Activated T-helper 1 cell treated with anti-CD3 and anti-CD28 coated beads, Interleukin-12 subunit alpha, Interleukin-12 subunit beta, Interleukin-2, Interleukin-4 antibody, amounts not matched to agents 30 ng/mL and 10 ng/mL and 1 ng/mL, durations not matched to agents 14 hours and 24 hours and 36 hours (primary cell): ENCODE results near the gene RBFOX1. TPM values are rescaled to one million over a fixed set of nuclear protein-coding genes. Genes with fewer than 3 reads are reported as not detected.

Experiments used
- DNase-seq: peaks from one replicate; pipeline ENCODE4 v3.0.0; 2021; ENCODE audit warnings: low spot score
- H3K27ac Mint-ChIP-seq: one replicate; pipeline ENCODE4 v1.8.0; 2021; ENCODE audit warnings: mild to moderate bottlenecking, mixed read lengths
- H3K27me3 Mint-ChIP-seq: one replicate; pipeline ENCODE4 v1.8.0; 2022; ENCODE audit warnings: mild to moderate bottlenecking, moderate library complexity, mixed read lengths; ENCODE audit not compliant: insufficient read depth
- H3K36me3 Mint-ChIP-seq: one replicate; pipeline ENCODE4 v1.8.0; 2021; ENCODE audit warnings: low read depth, mixed read lengths
- H3K4me1 Mint-ChIP-seq: one replicate; pipeline ENCODE4 v1.8.0; 2021; ENCODE audit warnings: low read depth, mixed read lengths
- H3K4me3 Mint-ChIP-seq: one replicate; pipeline ENCODE4 v1.8.0; 2021; ENCODE audit warnings: mild to moderate bottlenecking, moderate library complexity, mixed read lengths
- H3K9me3 Mint-ChIP-seq: one replicate; pipeline ENCODE4 v1.8.0; 2021; ENCODE audit warnings: mixed read lengths
- intact Hi-C: fragments of 100-400 bp; cut with micrococcal nuclease; formaldehyde crosslinking; loops from one replicate; pipeline ENCODE4 v1.15.1; 2024
- total RNA-seq: library from RNA; stranded (reverse); gene quantifications from 2 replicates; pipeline ENCODE4 v1.2.3, GENCODE V29; 2022

RBFOX1 gene
- total RNA-seq, 1 donor from 2014 or later: not detected

GRCh38 chr16:7442050-7442449 is 109.4 kb downstream of the RBFOX1 start:
- Mint-ChIP-seq H3K4me1 (no peaks in the 10 kb centered on the region), H3K27ac (no peak overlapping the region), H3K36me3 (no peaks in the 10 kb centered on the region), H3K27me3 (no peaks in the 10 kb centered on the region), H3K4me3 (no peak overlapping the region), H3K9me3 (peaks cover 14% of the 10 kb centered on the region)
- intact Hi-C loops: no loop called here
- DNase-seq: no peak

GRCh38 chr16:7443142-7443541 is 110.5 kb downstream of the RBFOX1 start:
- Mint-ChIP-seq H3K4me3 (no peak overlapping the region), H3K9me3 (peaks cover 22% of the 10 kb centered on the region), H3K27me3 (no peaks in the 10 kb centered on the region), H3K36me3 (no peaks in the 10 kb centered on the region), H3K27ac (no peak overlapping the region), H3K4me1 (no peaks in the 10 kb centered on the region)
- intact Hi-C loops: no loop called here
- no peak for DNase-seq

- Mint-ChIP-seq H3K4me1 (no peaks in the 10 kb centered on the region), H3K36me3 (no peaks in the 10 kb centered on the region), H3K9me3 (peaks cover 26% of the 10 kb centered on the region), H3K4me3 (no peak overlapping the region), H3K27ac (no peak overlapping the region), H3K27me3 (no peaks in the 10 kb centered on the region)
- no peak for DNase-seq
- intact Hi-C loops: no loop called here
These were observed 111.2 kb downstream of the RBFOX1 start for GRCh38 chr16:7443648-7444365.

- Mint-ChIP-seq H3K4me1 (no peaks in the 10 kb centered on the region), H3K4me3 (no peak overlapping the region), H3K9me3 (peaks cover 55% of the 10 kb centered on the region), H3K36me3 (no peaks in the 10 kb centered on the region), H3K27me3 (no peaks in the 10 kb centered on the region), H3K27ac (no peak overlapping the region)
- no peak for DNase-seq
- intact Hi-C loops: no loop called here
These were observed 116.7 kb downstream of the RBFOX1 start for GRCh38 chr16:7449306-7449705.

GRCh38 chr16:7449808-7450207 is 117.2 kb downstream of the RBFOX1 start:
- no peak for DNase-seq
- Mint-ChIP-seq H3K9me3 (peaks cover 55% of the 10 kb centered on the region), H3K4me3 (no peak overlapping the region), H3K27ac (no peak overlapping the region), H3K27me3 (no peaks in the 10 kb centered on the region), H3K36me3 (no peaks in the 10 kb centered on the region), H3K4me1 (no peaks in the 10 kb centered on the region)
- intact Hi-C loops: no loop called here

GRCh38 chr16:7450440-7450839 is 117.8 kb downstream of the RBFOX1 start:
- intact Hi-C loops: no loop called here
- H3K27ac Mint-ChIP-seq: no peak overlapping the region
- H3K4me1 Mint-ChIP-seq: no peaks in the 10 kb centered on the region
- no peaks in the 10 kb centered on the region for H3K27me3 Mint-ChIP-seq
- H3K4me3 Mint-ChIP-seq: no peak overlapping the region
- DNase-seq: no peak
- peaks cover 55% of the 10 kb centered on the region for H3K9me3 Mint-ChIP-seq
- H3K36me3 Mint-ChIP-seq: no peaks in the 10 kb centered on the region

GRCh38 chr16:7452090-7452489 is 119.4 kb downstream of the RBFOX1 start:
- no peaks in the 10 kb centered on the region for H3K4me1 Mint-ChIP-seq
- no peaks in the 10 kb centered on the region for H3K36me3 Mint-ChIP-seq
- intact Hi-C loops: no loop called here
- no peak overlapping the region for H3K27ac Mint-ChIP-seq
- H3K27me3 Mint-ChIP-seq: no peaks in the 10 kb centered on the region
- H3K9me3 Mint-ChIP-seq: peaks cover 54% of the 10 kb centered on the region
- H3K4me3 Mint-ChIP-seq: no peak overlapping the region
- DNase-seq: no peak

GRCh38 chr16:7456211-7456610 is 123.6 kb downstream of the RBFOX1 start:
- Mint-ChIP-seq H3K4me1 (no peaks in the 10 kb centered on the region), H3K36me3 (no peaks in the 10 kb centered on the region), H3K9me3 (peaks cover 49% of the 10 kb centered on the region), H3K27ac (no peak overlapping the region), H3K4me3 (no peak overlapping the region), H3K27me3 (no peaks in the 10 kb centered on the region)
- no peak for DNase-seq
- intact Hi-C loops: no loop called here

GRCh38 chr16:7458144-7458543 is 125.5 kb downstream of the RBFOX1 start:
- Mint-ChIP-seq H3K4me1 (no peaks in the 10 kb centered on the region), H3K9me3 (peaks cover 42% of the 10 kb centered on the region)
- no peak for DNase-seq

GRCh38 chr16:7470344-7470743 is 137.7 kb downstream of the RBFOX1 start:
- H3K4me1 Mint-ChIP-seq: no peaks in the 10 kb centered on the region
- DNase-seq: no peak
- no peaks in the 10 kb centered on the region for H3K36me3 Mint-ChIP-seq
- intact Hi-C loops: no loop called here
- no peak overlapping the region for H3K27ac Mint-ChIP-seq
- no peak overlapping the region for H3K4me3 Mint-ChIP-seq
- H3K9me3 Mint-ChIP-seq: peaks cover 41% of the 10 kb centered on the region
- H3K27me3 Mint-ChIP-seq: no peaks in the 10 kb centered on the region

More at GRCh38 chr16:7458144-7458543, 125.5 kb downstream of the RBFOX1 start:
- intact Hi-C loops: no loop called here
- H3K36me3 Mint-ChIP-seq: no peaks in the 10 kb centered on the region
- H3K4me3 Mint-ChIP-seq: no peak overlapping the region
- H3K27ac Mint-ChIP-seq: no peak overlapping the region
- no peaks in the 10 kb centered on the region for H3K27me3 Mint-ChIP-seq

GRCh38 chr16:7471268-7471667 is 138.6 kb downstream of the RBFOX1 start:
- intact Hi-C loops: no loop called here

GRCh38 chr16:7482032-7482431 is 149.4 kb downstream of the RBFOX1 start:
- H3K9me3 Mint-ChIP-seq: peaks cover 12% of the 10 kb centered on the region

More at GRCh38 chr16:7471268-7471667, 138.6 kb downstream of the RBFOX1 start:
- Mint-ChIP-seq H3K27ac (no peak overlapping the region), H3K9me3 (peaks cover 45% of the 10 kb centered on the region), H3K4me1 (no peaks in the 10 kb centered on the region), H3K4me3 (no peak overlapping the region), H3K27me3 (no peaks in the 10 kb centered on the region), H3K36me3 (no peaks in the 10 kb centered on the region)
- no peak for DNase-seq

GRCh38 chr16:7482596-7483290 is 150.1 kb downstream of the RBFOX1 start:
- Mint-ChIP-seq H3K9me3 (peaks cover 16% of the 10 kb centered on the region), H3K36me3 (no peaks in the 10 kb centered on the region), H3K4me3 (no peak overlapping the region), H3K27ac (no peak overlapping the region), H3K4me1 (no peaks in the 10 kb centered on the region), H3K27me3 (no peaks in the 10 kb centered on the region)
- intact Hi-C loops: no loop called here
- DNase-seq: no peak

More at GRCh38 chr16:7482032-7482431, 149.4 kb downstream of the RBFOX1 start:
- Mint-ChIP-seq H3K4me3 (no peak overlapping the region), H3K36me3 (no peaks in the 10 kb centered on the region), H3K4me1 (no peaks in the 10 kb centered on the region), H3K27ac (no peak overlapping the region), H3K27me3 (no peaks in the 10 kb centered on the region)
- intact Hi-C loops: no loop called here
- DNase-seq: no peak
